ENCODE data around the gene LASP1NB.

GRCh38 chr17:38900978-38901656, 24.3 kb upstream of the LASP1NB start:
- no peak for TF ChIP-seq POLR2A (IDR thresholded peaks at IDR 0.05; ENCODE audit: insufficient read depth in 1 of 2, low read depth in 2 of 2, low read length in 2 of 2)
- TF ChIP-seq ZHX1 (CRISPR knock-in tag; IDR thresholded peaks at IDR 0.05; ENCODE audit: low read depth), result no peak
- TF ChIP-seq ZFYVE20 (CRISPR knock-in tag; IDR thresholded peaks at IDR 0.05; ENCODE audit: borderline replicate concordance, low read depth), result no peak
- no peak for TF ChIP-seq ZNF292 (CRISPR knock-in tag; IDR thresholded peaks at IDR 0.05; ENCODE audit: borderline replicate concordance, low read depth)
- TF ChIP-seq FOXA3 (CRISPR knock-in tag; IDR thresholded peaks at IDR 0.05), result no peak

Data from HepG2 (cell line).